Measurements from ENCODE around the gene ELMO3. TPM values are rescaled to one million over a fixed set of nuclear protein-coding genes. Genes with fewer than 3 reads are reported as not detected.
A peak's percentile ranks its signal among the peaks of the same experiment; 100 is the strongest.

Gene ELMO3
- total and polyA plus RNA-seq, 2 donors (not counting 3 experiments of a cell fraction or from before 2014, with no cell fraction given): 3.9 to 5.7 TPM

DNA sequence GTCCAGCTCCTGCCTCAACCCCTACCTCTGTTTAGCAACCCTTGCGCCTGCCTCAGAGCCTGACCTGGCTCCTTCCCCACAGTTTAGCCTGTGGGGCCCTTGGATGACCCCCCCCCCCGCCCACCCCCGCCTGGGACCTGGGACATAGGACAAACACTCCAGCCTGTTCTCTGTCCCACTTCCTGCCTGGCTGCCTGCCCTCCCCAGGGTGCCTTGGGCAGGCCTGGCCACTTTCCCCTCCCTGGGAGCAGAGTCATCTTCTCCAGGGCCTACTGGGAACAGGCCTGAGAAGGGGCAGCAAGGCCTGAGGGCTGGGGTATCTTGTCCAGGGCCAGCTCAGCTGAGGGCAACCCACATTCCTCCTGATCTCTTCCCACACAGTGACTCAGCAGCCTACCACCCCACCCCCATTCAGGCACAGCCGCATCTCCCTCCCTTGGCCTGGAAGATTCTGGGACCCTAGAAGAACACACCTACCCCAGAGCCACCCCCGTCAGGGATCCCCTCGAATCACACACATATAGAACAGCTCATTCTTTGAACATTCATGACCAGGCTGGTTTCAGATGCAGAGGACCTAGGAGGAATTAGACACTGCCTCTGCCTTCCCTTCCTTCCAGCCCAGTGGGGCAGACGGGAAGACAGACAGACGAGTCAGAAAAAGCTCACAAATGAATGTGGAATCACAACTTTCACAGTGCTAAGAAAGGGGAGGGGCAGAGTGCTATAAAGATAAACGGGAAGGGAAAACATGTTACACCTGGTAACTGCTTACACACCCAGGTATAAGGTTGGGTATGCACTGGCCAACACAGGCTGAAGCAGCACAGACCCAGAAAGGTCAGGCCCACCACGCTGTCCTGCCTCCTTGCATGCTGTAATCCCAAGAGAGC lies 42.3 kb downstream of the ELMO3 start:
- H3K9me3 ChIP-seq (replicated peaks; ENCODE audit: control insufficient read depth, insufficient read depth, low read length): no peaks in the 10 kb centered on the region
- no peak overlapping the region for H2AFZ ChIP-seq (ENCODE audit: low read depth, low read length)
- ChIA-PET CTCF (interaction anchor here (1.0 to 1.5 kb wide), 4 partner anchors 9 to 158 kb away, joined by 3 to 5 read pairs (median 3); no protein-coding TSS in a partner anchor), POLR2A (no interaction called here)
- no peaks in the 10 kb centered on the region for H3K9me1 ChIP-seq (replicated peaks; ENCODE audit: control insufficient read depth, extremely low read depth, insufficient read depth, low read length)
- H3K4me1 ChIP-seq (ENCODE audit: control insufficient read depth, extremely low read depth, insufficient read depth, low read length): peaks cover 52% of the 10 kb centered on the region
- FAIRE-seq: peak; percentile 78
- BruUV-seq (replicated peaks): no TSS peak
- H3K4me2 ChIP-seq (ENCODE audit: insufficient read depth, low read length): peak overlapping the region; percentile 7
- peaks cover 5 to 35% of the 10 kb centered on the region in 2 experiments for H3K36me3 ChIP-seq (ENCODE audit: control insufficient read depth in 2 of 2, extremely low read depth in 1 of 2, insufficient read depth in 2 of 2, low read length in 2 of 2)
- H3K9ac ChIP-seq (replicated peaks; ENCODE audit: extremely low read depth, insufficient read depth, low read length): peak overlapping the region; percentile 44
- DNase-seq (ENCODE audit: low read depth, low spot score): peak; percentile 36
- no peaks in the 10 kb centered on the region for H3K27me3 ChIP-seq (ENCODE audit: control insufficient read depth in 2 of 2, insufficient read depth in 2 of 2, low read length in 2 of 2)
- no peak for TF ChIP-seq MAX (IDR thresholded peaks at IDR 0.05; ENCODE audit: insufficient read depth, insufficient read length)
- TF ChIP-seq CTCF (IDR thresholded peaks at IDR 0.05; ENCODE audit: extremely low read depth in 1 of 2, insufficient read depth in 1 of 2, low read depth in 1 of 2, low read length in 2 of 2): no peak
- TF ChIP-seq FOS (IDR thresholded peaks at IDR 0.05; ENCODE audit: borderline replicate concordance, insufficient read depth, low read length): no peak
- TF ChIP-seq POLR2A (IDR thresholded peaks at IDR 0.05; ENCODE audit: low read depth, low read length): no peak
- TF ChIP-seq POLR2AphosphoS5 (IDR thresholded peaks at IDR 0.05; ENCODE audit: insufficient read depth, low read depth, low read length): no peak
- no peak for TF ChIP-seq EZH2 (IDR thresholded peaks at IDR 0.05; ENCODE audit: borderline replicate concordance, low read depth, low read length, severe bottlenecking)
- TF ChIP-seq GATA2 (IDR thresholded peaks at IDR 0.05; ENCODE audit: insufficient read depth, insufficient read length, low read depth, low read length): no peak
- no peak for TF ChIP-seq JUN (IDR thresholded peaks at IDR 0.05; ENCODE audit: borderline replicate concordance, insufficient read depth, insufficient read length, low read depth)
- no peak for TF ChIP-seq MYC (IDR thresholded peaks at IDR 0.05; ENCODE audit: low read depth, low read length)
- dilution Hi-C loops (cut with MboI; ENCODE audit: extremely low pct_ligation_motif_present, low sequenced_read_pairs) (no loop called here), intact Hi-C loops (cut with micrococcal nuclease) (no loop called here)
- H4K20me1 ChIP-seq (replicated peaks; ENCODE audit: control insufficient read depth, extremely low read depth, insufficient read depth, low read length): no peaks in the 10 kb centered on the region
- peaks cover 46% of the 10 kb centered on the region for H3K79me2 ChIP-seq (ENCODE audit: control insufficient read depth, insufficient read depth, low read length)
- H3K4me3 ChIP-seq (replicated peaks in 1 of 3; ENCODE audit: insufficient read depth in 1 of 3, low read depth in 1 of 3, low read length in 3 of 3): no peak overlapping the region
- H3K27ac ChIP-seq (ENCODE audit: insufficient read depth, low read depth, low read length): peak overlapping the region; percentile 85

Measured in endothelial cell of umbilical vein (primary cell).